Ovary (tissue), 3 donors: ENCODE data around the gene BBS12.

ENCODE experiments used
- EP300 ChIP-seq: sonication (generic); formaldehyde crosslinking; IDR thresholded peaks from one replicate; pipeline ENCODE4 v1.6.1; 2017; ENCODE audit warnings: antibody characterized with exemption
- POLR2A ChIP-seq: fragments of 450-650 bp; IDR thresholded peaks from one replicate; pipeline ENCODE4 v1.6.1; 2017; ENCODE audit warnings: antibody characterized with exemption, mild to moderate bottlenecking, moderate library complexity
- TF ChIP-seq, protein P1 (sequence below), 3 donors: fragments of 450-650 bp in 2 of 3; fragments of 200-600 bp in 1 of 3; IDR thresholded peaks; one replicate each; pipeline versions ENCODE4 v1.5.1 to v1.8.0; 2016 to 2022; ENCODE audit warnings: antibody characterized with exemption in 3 of 3, mild to moderate bottlenecking in 1 of 3
- donor health status: DM: no; HTN: no; CAD: no.

- TF ChIP-seq POLR2A (no peak), EP300 (no peak)
- TF ChIP-seq, protein P1, sequence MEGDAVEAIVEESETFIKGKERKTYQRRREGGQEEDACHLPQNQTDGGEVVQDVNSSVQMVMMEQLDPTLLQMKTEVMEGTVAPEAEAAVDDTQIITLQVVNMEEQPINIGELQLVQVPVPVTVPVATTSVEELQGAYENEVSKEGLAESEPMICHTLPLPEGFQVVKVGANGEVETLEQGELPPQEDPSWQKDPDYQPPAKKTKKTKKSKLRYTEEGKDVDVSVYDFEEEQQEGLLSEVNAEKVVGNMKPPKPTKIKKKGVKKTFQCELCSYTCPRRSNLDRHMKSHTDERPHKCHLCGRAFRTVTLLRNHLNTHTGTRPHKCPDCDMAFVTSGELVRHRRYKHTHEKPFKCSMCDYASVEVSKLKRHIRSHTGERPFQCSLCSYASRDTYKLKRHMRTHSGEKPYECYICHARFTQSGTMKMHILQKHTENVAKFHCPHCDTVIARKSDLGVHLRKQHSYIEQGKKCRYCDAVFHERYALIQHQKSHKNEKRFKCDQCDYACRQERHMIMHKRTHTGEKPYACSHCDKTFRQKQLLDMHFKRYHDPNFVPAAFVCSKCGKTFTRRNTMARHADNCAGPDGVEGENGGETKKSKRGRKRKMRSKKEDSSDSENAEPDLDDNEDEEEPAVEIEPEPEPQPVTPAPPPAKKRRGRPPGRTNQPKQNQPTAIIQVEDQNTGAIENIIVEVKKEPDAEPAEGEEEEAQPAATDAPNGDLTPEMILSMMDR (IDR thresholded peaks at IDR 0.05), result no peak
Measured at GRCh38 chr4:122728856-122729255, 3.6 kb upstream of the BBS12 start.
